Natural killer cell (primary cell): ENCODE results near the gene MYLIP. TPM values are rescaled to one million over a fixed set of nuclear protein-coding genes. Genes with fewer than 3 reads are reported as not detected.

ENCODE experiments used
- ATAC-seq, 3 donors: fragments of 150-1000 bp in 2 of 3; fragments of 200-7000 bp in 1 of 3; cut with Tn5 transposase; 1 replicate in 1 of 3; 2 replicates in 2 of 3; pipeline ENCODE4 v1.10.0; 2021; ENCODE audit warnings: mild to moderate bottlenecking in 2 of 3, moderate library complexity in 2 of 3
- DNase-seq, 2 donors: peaks; one replicate each; pipeline versions ENCODE4 v3.0.0 to v3.0.0-alpha.2; 2013 to 2021; ENCODE audit warnings: mixed read lengths in 1 of 2
- H3K27ac ChIP-seq: one replicate; pipeline ENCODE4 v1.5.1; 2013; ENCODE audit warnings: mild to moderate bottlenecking, low read length
- H3K27me3 ChIP-seq: one replicate; pipeline ENCODE4 v1.6.1; 2013; ENCODE audit warnings: low read length; ENCODE audit not compliant: control insufficient read depth, insufficient read depth
- H3K36me3 ChIP-seq: one replicate; pipeline ENCODE4 v1.6.1; 2013; ENCODE audit warnings: low read length; ENCODE audit not compliant: control insufficient read depth, insufficient read depth
- H3K4me1 ChIP-seq: one replicate; pipeline ENCODE4 v1.6.1; 2013; ENCODE audit warnings: low read length; ENCODE audit not compliant: control insufficient read depth, insufficient read depth
- H3K4me3 ChIP-seq: one replicate; pipeline ENCODE4 v1.5.1; 2013; ENCODE audit warnings: low read length
- H3K9me3 ChIP-seq: one replicate; pipeline ENCODE4 v1.6.1; 2013; ENCODE audit warnings: low read length; ENCODE audit not compliant: control insufficient read depth, insufficient read depth
- H3K27ac Mint-ChIP-seq, 2 donors: one replicate each; pipeline ENCODE4 v1.8.0; 2022; ENCODE audit warnings: mild to moderate bottlenecking in 2 of 2, mixed read lengths in 2 of 2, moderate library complexity in 1 of 2
- H3K27me3 Mint-ChIP-seq, 2 donors: one replicate each; pipeline ENCODE4 v1.8.0; 2022; ENCODE audit warnings: low read depth in 2 of 2, mixed read lengths in 2 of 2
- H3K36me3 Mint-ChIP-seq: one replicate; pipeline ENCODE4 v1.8.0; 2022; ENCODE audit warnings: mixed read lengths
- H3K4me1 Mint-ChIP-seq, 2 donors: one replicate each; pipeline ENCODE4 v1.8.0; 2022; ENCODE audit warnings: mixed read lengths in 2 of 2
- H3K4me3 Mint-ChIP-seq: one replicate; pipeline ENCODE4 v1.8.0; 2022; ENCODE audit warnings: mild to moderate bottlenecking, moderate library complexity, mixed read lengths
- H3K9me3 Mint-ChIP-seq, 2 donors: one replicate each; pipeline ENCODE4 v1.8.0; 2022; ENCODE audit warnings: mixed read lengths in 2 of 2
- WGBS: methylation state at CpG from one replicate; pipeline ENCODE4 v1.1.7; 2013; ENCODE audit warnings: missing lambda C conversion rate; ENCODE audit not compliant: insufficient coverage; 5-methylcytosine and 5-hydroxymethylcytosine counted together
- intact Hi-C: fragments of 100-400 bp; cut with micrococcal nuclease; formaldehyde crosslinking; loops from one replicate; pipeline ENCODE4 v1.14.2; 2022
- total RNA-seq, 4 donors: library from RNA; stranded (reverse); fragments of 120-200 nt in 1 of 4; gene quantifications; one replicate each; pipeline versions ENCODE4 v1.2.3 to v1.2.4, GENCODE V29; 2013 to 2022
- TF ChIP-seq, protein P1 (sequence below): fragments of 200-600 bp; IDR thresholded peaks from one replicate; pipeline ENCODE4 v1.8.0; 2022; ENCODE audit warnings: antibody characterized with exemption

Gene MYLIP
- total RNA-seq, 3 donors from 2014 or later (not counting 1 experiment from before 2014, with no cell fraction given), result 127 to 207 (median 150) TPM

DNA sequence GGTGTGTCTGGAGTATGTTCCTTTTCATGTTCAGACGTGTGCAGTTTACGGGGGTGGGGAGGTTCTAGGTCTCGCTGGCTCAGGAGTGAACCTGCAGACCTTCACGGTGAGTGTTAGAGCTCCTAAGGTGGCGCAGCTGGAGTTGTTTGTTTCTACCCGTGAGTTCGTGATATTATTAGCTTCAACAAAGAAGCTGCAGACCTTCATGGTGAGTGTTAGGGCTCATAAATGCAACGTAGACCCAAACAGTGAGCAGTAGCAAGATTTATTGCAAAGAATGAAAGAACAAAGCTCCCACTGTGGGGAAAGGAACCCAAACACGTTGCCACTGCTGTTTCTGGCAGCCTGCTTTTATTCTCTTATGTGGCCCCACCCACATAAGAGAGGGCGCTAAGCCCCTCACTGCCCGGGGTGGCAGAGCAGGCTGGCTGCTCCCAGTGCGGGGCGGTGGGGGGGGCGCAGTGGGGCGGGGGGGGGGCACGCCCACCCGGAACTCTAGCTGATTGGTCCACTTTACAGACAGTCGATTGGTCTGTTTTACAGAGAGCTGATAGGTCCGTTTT is 68.2 kb downstream of the MYLIP start:
- WGBS, result 87% methylated on average over 12 of the region's 19 CpGs
- H3K27ac Mint-ChIP-seq, result no peak overlapping the region
- H3K36me3 Mint-ChIP-seq, result no peaks in the 10 kb centered on the region
- H3K27ac ChIP-seq, result no peak overlapping the region
- H3K9me3 ChIP-seq, result no peaks in the 10 kb centered on the region
- H3K4me3 ChIP-seq, result no peak overlapping the region
- H3K4me1 Mint-ChIP-seq, result no peaks in the 10 kb centered on the region
- no peak for DNase-seq
- intact Hi-C loops, result no loop called here
- no peaks in the 10 kb centered on the region for H3K4me1 ChIP-seq
- H3K9me3 Mint-ChIP-seq, result no peaks in the 10 kb centered on the region
- H3K4me3 Mint-ChIP-seq, result no peak overlapping the region
- H3K27me3 ChIP-seq, result peaks cover 2% of the 10 kb centered on the region
- H3K27me3 Mint-ChIP-seq, result peaks cover 24 to 26% of the 10 kb centered on the region in 2 donors
- ATAC-seq, result no peak
- no peaks in the 10 kb centered on the region for H3K36me3 ChIP-seq
- TF ChIP-seq, protein P1, sequence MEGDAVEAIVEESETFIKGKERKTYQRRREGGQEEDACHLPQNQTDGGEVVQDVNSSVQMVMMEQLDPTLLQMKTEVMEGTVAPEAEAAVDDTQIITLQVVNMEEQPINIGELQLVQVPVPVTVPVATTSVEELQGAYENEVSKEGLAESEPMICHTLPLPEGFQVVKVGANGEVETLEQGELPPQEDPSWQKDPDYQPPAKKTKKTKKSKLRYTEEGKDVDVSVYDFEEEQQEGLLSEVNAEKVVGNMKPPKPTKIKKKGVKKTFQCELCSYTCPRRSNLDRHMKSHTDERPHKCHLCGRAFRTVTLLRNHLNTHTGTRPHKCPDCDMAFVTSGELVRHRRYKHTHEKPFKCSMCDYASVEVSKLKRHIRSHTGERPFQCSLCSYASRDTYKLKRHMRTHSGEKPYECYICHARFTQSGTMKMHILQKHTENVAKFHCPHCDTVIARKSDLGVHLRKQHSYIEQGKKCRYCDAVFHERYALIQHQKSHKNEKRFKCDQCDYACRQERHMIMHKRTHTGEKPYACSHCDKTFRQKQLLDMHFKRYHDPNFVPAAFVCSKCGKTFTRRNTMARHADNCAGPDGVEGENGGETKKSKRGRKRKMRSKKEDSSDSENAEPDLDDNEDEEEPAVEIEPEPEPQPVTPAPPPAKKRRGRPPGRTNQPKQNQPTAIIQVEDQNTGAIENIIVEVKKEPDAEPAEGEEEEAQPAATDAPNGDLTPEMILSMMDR, result no peak

Other genes with a start within 250 kb of the MYLIP start
- gene GMPR, start 109.5 kb downstream of the MYLIP start, total RNA-seq, result 1 to 10 TPM in 2 of 3 donors, under 1 TPM in 1; 0.95 to 3.4 (median 3.2) TPM